K562 (cell line): ENCODE measurements around the gene XPOT. TPM values are rescaled to one million over a fixed set of nuclear protein-coding genes. Genes with fewer than 3 reads are reported as not detected.

Source experiments
- DACH1 ChIP-seq: fragments of 450-650 bp; IDR thresholded peaks from 2 replicates; pipeline ENCODE4 v1.6.1; 2018; ENCODE audit not compliant: partially characterized antibody
- HMG20A ChIP-seq: fragments of 450-650 bp; formaldehyde crosslinking; conservative IDR thresholded peaks from 2 replicates; pipeline ENCODE4 v1.4.0; 2020; ENCODE audit warnings: mild to moderate bottlenecking, mixed read lengths
- MYC ChIP-seq, 2 experiments: fragments of 250-450 bp in 1 of 2; sonication (Bioruptor Pico) in 1 of 2; IDR thresholded peaks; 2 replicates each; pipeline versions ENCODE4 v1.5.1 to v1.6.1; 2012 to 2021; ENCODE audit warnings: low read depth in 2 of 2, borderline replicate concordance in 1 of 2, improper control_type of control experiment in 1 of 2, low read length in 1 of 2, mild to moderate bottlenecking in 1 of 2, moderate library complexity in 1 of 2
- PHB ChIP-seq: fragments of 250-450 bp; sonication (Bioruptor Pico); IDR thresholded peaks from 2 replicates; pipeline ENCODE4 v1.5.0; 2021
- RAD21 ChIP-seq, 2 experiments: fragments of 250-450 bp in 1 of 2; fragments of 450-650 bp in 1 of 2; sonication (Bioruptor Pico) in 1 of 2; formaldehyde crosslinking in 1 of 2; IDR thresholded peaks in 1 of 2; conservative IDR thresholded peaks in 1 of 2; 2 replicates each; pipeline versions ENCODE4 v1.4.0 to v1.8.0; 2020 to 2022; ENCODE audit warnings: mild to moderate bottlenecking in 2 of 2, moderate library complexity in 1 of 2
- RBM39 ChIP-seq: fragments of 200-400 bp; formaldehyde crosslinking; optimal IDR thresholded peaks from 2 replicates; pipeline ENCODE3; 2018; ENCODE audit warnings: low read depth, low read length
- SREBF2 ChIP-seq: sonication (generic); formaldehyde crosslinking; IDR thresholded peaks from 2 replicates; pipeline ENCODE4 v1.4.0; 2020; ENCODE audit warnings: mild to moderate bottlenecking, missing genetic modification reagents
- U2AF1 ChIP-seq: fragments of 200-400 bp; formaldehyde crosslinking; optimal IDR thresholded peaks from 2 replicates; pipeline ENCODE3; 2017; ENCODE audit warnings: mild to moderate bottlenecking, low read depth, low read length, moderate library complexity
- ZNF766 ChIP-seq: fragments of 200-800 bp; sonication (Bioruptor generic); conservative IDR thresholded peaks from 2 replicates; pipeline ENCODE4 v1.6.1; 2016; ENCODE audit warnings: missing genetic modification characterization, missing compliant biosample characterization
- polyA plus RNA-seq, 8 experiments: library from polyadenylated mRNA; depleted of rRNA in 4 of 8; stranded (reverse) in 5 of 8; unstranded in 3 of 8; fragments of >200 nt; fragmentation: Nextera tagmentation in 2 of 8; fragmentation: Illumina TruSeq in 1 of 8; extraction: Ambion mirVana in 2 of 8; extraction: Trizol in 1 of 8; gene quantifications; 2 replicates each; pipeline versions ENCODE4 v1.2.1 to v1.2.3, GENCODE V29; 2011 to 2014; ENCODE audit warnings: inconsistent platforms in 1 of 8, missing spikeins in 1 of 8
- total RNA-seq, 7 experiments: library from RNA; depleted of rRNA in 6 of 7; stranded (reverse); fragments of >200 nt in 6 of 7; fragmentation: Illumina TruSeq in 2 of 7; extraction: Trizol in 2 of 7; gene quantifications; 2 replicates each; pipeline versions ENCODE4 v1.2.1 to v1.2.3, GENCODE V29; 2011 to 2021; ENCODE audit warnings: low replicate concordance in 1 of 7
- TF ChIP-seq, protein P1 (sequence below): sonication (generic); formaldehyde crosslinking; IDR thresholded peaks from 2 replicates; pipeline ENCODE4 v1.8.0; 2023; ENCODE audit warnings: mild to moderate bottlenecking, missing genetic modification reagents
- TF ChIP-seq, protein P2 (sequence below): fragments of 250-450 bp; sonication (Bioruptor Pico); IDR thresholded peaks from 2 replicates; pipeline ENCODE4 v1.8.0; 2022; ENCODE audit warnings: moderate library complexity, mild to moderate bottlenecking, inconsistent platforms
- TF ChIP-seq, protein P3 (sequence below): fragments of 450-650 bp; IDR thresholded peaks from 2 replicates; pipeline ENCODE4 v1.6.1; 2017; ENCODE audit warnings: antibody characterized with exemption, mild to moderate bottlenecking
- TF ChIP-seq, protein P4 (sequence below): fragments of 250-450 bp; sonication (Bioruptor Pico); IDR thresholded peaks from 2 replicates; pipeline ENCODE4 v1.4.0; 2020; ENCODE audit warnings: mild to moderate bottlenecking, moderate library complexity, borderline replicate concordance

XPOT gene
- total and polyA plus RNA-seq, 9 of the 15 experiments (the other 6 are each of a cell fraction or from before 2014, with no cell fraction given) = 26.2 to 192 (median 102) TPM

DNA sequence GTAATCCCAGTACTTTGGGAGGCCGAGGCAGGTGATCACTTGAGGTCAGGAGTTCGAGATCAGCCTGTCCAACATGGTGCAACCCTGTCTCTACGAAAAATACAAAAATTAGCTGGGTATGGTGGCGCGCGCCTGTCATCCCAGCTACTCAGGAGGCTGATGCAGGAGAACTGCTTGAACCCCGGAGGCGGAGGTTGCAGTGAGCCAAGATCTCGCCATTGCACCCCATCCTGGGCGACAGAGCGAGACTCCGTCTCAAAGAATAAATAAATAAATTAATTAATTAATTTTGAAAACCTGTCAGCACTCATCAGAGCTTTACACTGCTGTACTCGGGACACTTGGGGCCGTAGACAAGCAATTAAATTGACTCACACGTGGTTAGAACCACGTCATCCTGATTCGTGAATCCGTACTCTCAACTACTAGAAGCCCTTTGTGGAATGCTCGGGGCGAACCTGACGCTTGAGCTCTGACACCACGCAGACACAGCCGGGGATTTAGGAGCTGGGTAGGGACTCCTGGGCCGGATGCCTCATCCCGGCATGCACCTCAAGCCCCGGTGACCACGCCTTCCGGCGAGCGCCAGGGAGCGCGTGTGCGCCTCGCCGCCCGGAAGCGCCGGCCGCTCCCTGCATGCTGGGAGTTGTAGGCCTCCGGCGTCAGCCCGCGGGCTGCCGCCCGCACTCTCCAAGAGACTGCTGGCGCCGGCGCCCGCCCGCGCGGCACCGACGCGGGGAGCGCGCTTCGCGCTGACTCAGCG, at the start of gene XPOT (continued):
- TF ChIP-seq, protein P1, sequence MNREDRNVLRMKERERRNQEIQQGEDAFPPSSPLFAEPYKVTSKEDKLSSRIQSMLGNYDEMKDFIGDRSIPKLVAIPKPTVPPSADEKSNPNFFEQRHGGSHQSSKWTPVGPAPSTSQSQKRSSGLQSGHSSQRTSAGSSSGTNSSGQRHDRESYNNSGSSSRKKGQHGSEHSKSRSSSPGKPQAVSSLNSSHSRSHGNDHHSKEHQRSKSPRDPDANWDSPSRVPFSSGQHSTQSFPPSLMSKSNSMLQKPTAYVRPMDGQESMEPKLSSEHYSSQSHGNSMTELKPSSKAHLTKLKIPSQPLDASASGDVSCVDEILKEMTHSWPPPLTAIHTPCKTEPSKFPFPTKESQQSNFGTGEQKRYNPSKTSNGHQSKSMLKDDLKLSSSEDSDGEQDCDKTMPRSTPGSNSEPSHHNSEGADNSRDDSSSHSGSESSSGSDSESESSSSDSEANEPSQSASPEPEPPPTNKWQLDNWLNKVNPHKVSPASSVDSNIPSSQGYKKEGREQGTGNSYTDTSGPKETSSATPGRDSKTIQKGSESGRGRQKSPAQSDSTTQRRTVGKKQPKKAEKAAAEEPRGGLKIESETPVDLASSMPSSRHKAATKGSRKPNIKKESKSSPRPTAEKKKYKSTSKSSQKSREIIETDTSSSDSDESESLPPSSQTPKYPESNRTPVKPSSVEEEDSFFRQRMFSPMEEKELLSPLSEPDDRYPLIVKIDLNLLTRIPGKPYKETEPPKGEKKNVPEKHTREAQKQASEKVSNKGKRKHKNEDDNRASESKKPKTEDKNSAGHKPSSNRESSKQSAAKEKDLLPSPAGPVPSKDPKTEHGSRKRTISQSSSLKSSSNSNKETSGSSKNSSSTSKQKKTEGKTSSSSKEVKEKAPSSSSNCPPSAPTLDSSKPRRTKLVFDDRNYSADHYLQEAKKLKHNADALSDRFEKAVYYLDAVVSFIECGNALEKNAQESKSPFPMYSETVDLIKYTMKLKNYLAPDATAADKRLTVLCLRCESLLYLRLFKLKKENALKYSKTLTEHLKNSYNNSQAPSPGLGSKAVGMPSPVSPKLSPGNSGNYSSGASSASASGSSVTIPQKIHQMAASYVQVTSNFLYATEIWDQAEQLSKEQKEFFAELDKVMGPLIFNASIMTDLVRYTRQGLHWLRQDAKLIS (CRISPR knock-in tag) = no peak
- TF ChIP-seq SREBF2 (CRISPR knock-in tag) = no peak
- TF ChIP-seq, protein P2, sequence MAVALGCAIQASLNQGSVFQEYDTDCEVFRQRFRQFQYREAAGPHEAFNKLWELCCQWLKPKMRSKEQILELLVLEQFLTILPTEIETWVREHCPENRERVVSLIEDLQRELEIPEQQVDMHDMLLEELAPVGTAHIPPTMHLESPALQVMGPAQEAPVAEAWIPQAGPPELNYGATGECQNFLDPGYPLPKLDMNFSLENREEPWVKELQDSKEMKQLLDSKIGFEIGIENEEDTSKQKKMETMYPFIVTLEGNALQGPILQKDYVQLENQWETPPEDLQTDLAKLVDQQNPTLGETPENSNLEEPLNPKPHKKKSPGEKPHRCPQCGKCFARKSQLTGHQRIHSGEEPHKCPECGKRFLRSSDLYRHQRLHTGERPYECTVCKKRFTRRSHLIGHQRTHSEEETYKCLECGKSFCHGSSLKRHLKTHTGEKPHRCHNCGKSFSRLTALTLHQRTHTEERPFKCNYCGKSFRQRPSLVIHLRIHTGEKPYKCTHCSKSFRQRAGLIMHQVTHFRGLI (CRISPR knock-in tag) = no peak
- no peak for TF ChIP-seq U2AF1
- TF ChIP-seq, protein P3, sequence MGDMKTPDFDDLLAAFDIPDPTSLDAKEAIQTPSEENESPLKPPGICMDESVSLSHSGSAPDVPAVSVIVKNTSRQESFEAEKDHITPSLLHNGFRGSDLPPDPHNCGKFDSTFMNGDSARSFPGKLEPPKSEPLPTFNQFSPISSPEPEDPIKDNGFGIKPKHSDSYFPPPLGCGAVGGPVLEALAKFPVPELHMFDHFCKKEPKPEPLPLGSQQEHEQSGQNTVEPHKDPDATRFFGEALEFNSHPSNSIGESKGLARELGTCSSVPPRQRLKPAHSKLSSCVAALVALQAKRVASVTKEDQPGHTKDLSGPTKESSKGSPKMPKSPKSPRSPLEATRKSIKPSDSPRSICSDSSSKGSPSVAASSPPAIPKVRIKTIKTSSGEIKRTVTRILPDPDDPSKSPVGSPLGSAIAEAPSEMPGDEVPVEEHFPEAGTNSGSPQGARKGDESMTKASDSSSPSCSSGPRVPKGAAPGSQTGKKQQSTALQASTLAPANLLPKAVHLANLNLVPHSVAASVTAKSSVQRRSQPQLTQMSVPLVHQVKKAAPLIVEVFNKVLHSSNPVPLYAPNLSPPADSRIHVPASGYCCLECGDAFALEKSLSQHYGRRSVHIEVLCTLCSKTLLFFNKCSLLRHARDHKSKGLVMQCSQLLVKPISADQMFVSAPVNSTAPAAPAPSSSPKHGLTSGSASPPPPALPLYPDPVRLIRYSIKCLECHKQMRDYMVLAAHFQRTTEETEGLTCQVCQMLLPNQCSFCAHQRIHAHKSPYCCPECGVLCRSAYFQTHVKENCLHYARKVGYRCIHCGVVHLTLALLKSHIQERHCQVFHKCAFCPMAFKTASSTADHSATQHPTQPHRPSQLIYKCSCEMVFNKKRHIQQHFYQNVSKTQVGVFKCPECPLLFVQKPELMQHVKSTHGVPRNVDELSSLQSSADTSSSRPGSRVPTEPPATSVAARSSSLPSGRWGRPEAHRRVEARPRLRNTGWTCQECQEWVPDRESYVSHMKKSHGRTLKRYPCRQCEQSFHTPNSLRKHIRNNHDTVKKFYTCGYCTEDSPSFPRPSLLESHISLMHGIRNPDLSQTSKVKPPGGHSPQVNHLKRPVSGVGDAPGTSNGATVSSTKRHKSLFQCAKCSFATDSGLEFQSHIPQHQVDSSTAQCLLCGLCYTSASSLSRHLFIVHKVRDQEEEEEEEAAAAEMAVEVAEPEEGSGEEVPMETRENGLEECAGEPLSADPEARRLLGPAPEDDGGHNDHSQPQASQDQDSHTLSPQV = peak; percentile 50; the same call in 1 of the 2 replicates
- peak; percentile 47 for TF ChIP-seq ZNF766 (CRISPR knock-in tag)
- TF ChIP-seq MYC (IDR thresholded peaks at IDR 0.05; ENCODE audit: low read depth, low read length) = peak; percentile 97
- TF ChIP-seq MYC (CRISPR knock-in tag; IDR thresholded peaks at IDR 0.05; ENCODE audit: borderline replicate concordance, low read depth) = peak; percentile 59; the same call in 1 of the 2 replicates
- TF ChIP-seq, protein P4, sequence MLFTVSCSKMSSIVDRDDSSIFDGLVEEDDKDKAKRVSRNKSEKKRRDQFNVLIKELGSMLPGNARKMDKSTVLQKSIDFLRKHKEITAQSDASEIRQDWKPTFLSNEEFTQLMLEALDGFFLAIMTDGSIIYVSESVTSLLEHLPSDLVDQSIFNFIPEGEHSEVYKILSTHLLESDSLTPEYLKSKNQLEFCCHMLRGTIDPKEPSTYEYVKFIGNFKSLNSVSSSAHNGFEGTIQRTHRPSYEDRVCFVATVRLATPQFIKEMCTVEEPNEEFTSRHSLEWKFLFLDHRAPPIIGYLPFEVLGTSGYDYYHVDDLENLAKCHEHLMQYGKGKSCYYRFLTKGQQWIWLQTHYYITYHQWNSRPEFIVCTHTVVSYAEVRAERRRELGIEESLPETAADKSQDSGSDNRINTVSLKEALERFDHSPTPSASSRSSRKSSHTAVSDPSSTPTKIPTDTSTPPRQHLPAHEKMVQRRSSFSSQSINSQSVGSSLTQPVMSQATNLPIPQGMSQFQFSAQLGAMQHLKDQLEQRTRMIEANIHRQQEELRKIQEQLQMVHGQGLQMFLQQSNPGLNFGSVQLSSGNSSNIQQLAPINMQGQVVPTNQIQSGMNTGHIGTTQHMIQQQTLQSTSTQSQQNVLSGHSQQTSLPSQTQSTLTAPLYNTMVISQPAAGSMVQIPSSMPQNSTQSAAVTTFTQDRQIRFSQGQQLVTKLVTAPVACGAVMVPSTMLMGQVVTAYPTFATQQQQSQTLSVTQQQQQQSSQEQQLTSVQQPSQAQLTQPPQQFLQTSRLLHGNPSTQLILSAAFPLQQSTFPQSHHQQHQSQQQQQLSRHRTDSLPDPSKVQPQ (CRISPR knock-in tag) = no peak
- TF ChIP-seq HMG20A (CRISPR knock-in tag) = no peak
- TF ChIP-seq RAD21 (CRISPR knock-in tag; conservative IDR thresholded peaks at IDR 0.05 in 1 of 2, IDR thresholded peaks at IDR 0.05 in 1 of 2) = 0 out of 4 replicates have a peak, but pooled peaks of 1 of the 2 experiments have one; percentile 13
- no peak for TF ChIP-seq RBM39
- no peak for TF ChIP-seq PHB (CRISPR knock-in tag)
- TF ChIP-seq DACH1 = no peak
